Right lobe of liver (tissue), 4 donors: ENCODE measurements around the gene LNX1.

ENCODE experiments used
- CTCF ChIP-seq, 4 donors: fragments of 200-600 bp in 3 of 4; fragments of 450-650 bp in 1 of 4; IDR thresholded peaks; one replicate each; pipeline versions ENCODE4 v1.5.1 to v1.8.0; 2016 to 2022; ENCODE audit warnings: antibody characterized with exemption in 4 of 4, mild to moderate bottlenecking in 2 of 4
- POLR2A ChIP-seq: fragments of 450-650 bp; IDR thresholded peaks from one replicate; pipeline ENCODE4 v1.6.1; 2017; ENCODE audit warnings: antibody characterized with exemption, mild to moderate bottlenecking
- donor health status: DM: no; HTN: no; CAD: no.
- donor health status: DM: no; HTN: no; CAD: no.
- donor health status: DM: no; HTN: yes; CAD: no.

- TF ChIP-seq CTCF (IDR thresholded peaks at IDR 0.05), result no peak
- no peak for TF ChIP-seq POLR2A
Measured at GRCh38 chr4:53441564-53441963, 149.7 kb downstream of the LNX1 start.
